GM18499 (cell line): ENCODE data around the gene RASA2.
"Not testable (repeated sequence)": the region's sequence is repeated elsewhere in the genome, so short reads cannot be mapped to it uniquely, and the experiment has no call there.

ENCODE experiments used
- ATAC-seq: cut with Tn5 transposase; IDR thresholded peaks from one replicate; pipeline ENCODE4 v1.9.1; 2021; ENCODE audit warnings: moderate number of reproducible peaks; ENCODE audit not compliant: insufficient read depth, unreplicated experiment

RASA2 gene

DNA sequence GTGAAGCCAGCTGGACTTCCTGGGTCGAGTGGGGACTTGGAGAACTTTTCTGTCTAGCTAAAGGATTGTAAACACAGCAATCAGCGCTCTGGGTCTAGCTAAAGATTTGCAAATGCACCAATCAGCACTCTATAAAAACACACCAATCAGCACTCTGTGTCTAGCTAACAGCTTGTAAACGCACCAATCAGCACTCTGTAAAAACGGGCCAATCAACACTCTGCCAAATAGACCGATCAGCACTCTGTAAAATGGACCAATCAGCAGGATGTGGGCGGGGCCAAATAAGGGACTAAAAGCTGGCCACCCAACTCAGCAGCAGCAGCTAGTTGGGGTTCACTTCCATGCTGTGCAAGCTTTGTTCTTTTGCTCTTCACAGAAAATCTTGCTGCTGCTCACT, 141.5 kb downstream of the RASA2 start:
- not testable (repeated sequence) for ATAC-seq

GRCh38 chr3:141628868-141629441, 142.1 kb downstream of the RASA2 start:
- ATAC-seq = not testable (repeated sequence)

GRCh38 chr3:141629976-141630375, 143.1 kb downstream of the RASA2 start:
- no peak for ATAC-seq

DNA sequence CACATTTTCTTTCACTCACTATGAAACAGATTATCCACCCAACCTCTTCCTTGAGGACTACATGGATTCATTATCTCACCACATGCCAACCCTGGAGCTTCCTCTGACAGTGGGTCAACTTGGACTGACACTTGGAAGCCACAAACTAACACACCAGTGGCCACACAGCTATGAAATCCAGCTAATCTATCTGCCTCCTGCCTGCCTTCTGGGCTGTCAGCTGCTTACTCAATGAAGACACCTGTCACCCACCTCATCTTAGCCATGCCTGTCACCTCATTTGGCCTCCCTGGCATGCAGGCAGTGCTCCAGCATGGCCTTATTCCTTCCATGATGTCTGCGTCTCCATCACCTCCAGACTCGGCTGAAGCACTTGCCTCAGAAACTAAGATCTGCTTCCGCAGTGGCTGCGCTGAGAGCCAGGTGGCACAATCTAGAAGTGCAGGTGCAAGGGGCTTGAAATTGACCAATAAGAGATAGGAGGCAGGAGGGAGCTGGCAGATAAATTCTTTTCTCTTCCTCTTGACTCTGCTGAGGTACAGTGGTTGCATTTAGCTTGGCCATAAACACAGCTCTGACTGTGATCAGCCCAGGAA, 146.1 kb downstream of the RASA2 start:
- no peak for ATAC-seq

- no peak for ATAC-seq
Measured at GRCh38 chr3:141642215-141642614, 155.4 kb downstream of the RASA2 start.

DNA sequence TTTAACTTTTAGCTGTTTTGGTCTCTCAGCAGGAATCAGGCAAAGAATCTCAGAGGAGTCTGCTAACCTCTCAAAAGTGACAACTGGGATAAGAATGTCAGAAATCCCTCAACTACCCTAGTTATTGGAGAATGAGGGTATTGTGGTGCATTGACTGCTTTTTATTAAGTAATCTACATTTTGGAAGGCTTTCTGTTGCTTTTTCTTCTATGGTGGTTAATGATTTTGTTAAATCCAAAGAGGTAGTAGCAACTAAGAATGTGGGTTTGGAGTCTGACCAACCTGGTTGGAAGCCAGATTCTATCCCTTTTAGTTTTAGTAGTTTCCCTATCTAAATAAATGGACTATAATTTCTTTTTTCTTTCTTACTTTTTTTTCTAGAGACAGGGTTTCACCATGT, 156.6 kb downstream of the RASA2 start:
- no peak for ATAC-seq

- ATAC-seq = no peak
Measured at GRCh38 chr3:141643796-141644195, 157.0 kb downstream of the RASA2 start.

DNA sequence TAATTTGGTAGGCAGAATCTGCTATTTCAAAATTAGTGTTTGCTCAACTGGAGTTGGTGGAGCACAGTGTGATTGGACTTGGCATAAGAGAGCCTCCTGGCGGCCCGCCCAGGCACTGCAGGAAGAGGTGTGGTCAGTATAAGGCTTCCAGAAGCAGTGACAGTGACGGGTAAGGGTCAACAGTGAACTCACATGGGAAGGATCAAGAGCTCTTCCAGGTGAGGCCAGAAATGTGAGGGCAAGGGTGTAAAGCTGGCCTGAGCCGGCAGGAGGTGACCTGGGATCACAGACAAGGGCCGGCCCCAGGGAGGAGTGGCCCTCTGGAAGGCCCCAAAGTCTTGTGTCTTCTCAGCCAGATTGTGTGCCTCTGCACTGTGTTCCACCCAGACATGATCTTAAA, 158.1 kb downstream of the RASA2 start:
- no peak for ATAC-seq

- no peak for ATAC-seq
Measured at GRCh38 chr3:141646760-141647561, 160.1 kb downstream of the RASA2 start.

DNA sequence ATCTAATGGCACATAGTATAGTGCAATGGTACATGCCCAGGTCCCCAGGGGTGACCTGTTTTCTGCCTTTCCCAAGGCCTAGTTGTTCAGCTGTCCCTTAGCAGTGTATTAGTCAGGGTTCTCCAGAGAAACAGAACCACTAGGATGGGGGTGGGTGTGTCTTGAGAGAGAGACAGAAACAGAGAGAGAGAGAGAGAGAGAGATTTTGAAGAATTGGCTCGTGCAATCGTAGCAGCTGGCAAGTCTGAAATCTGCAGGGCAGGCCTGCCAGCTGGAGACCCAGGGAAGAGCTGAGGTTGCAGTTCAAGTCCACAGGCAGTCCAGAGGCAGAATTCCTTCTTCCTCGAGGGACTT, 160.7 kb downstream of the RASA2 start:
- ATAC-seq = no peak

DNA sequence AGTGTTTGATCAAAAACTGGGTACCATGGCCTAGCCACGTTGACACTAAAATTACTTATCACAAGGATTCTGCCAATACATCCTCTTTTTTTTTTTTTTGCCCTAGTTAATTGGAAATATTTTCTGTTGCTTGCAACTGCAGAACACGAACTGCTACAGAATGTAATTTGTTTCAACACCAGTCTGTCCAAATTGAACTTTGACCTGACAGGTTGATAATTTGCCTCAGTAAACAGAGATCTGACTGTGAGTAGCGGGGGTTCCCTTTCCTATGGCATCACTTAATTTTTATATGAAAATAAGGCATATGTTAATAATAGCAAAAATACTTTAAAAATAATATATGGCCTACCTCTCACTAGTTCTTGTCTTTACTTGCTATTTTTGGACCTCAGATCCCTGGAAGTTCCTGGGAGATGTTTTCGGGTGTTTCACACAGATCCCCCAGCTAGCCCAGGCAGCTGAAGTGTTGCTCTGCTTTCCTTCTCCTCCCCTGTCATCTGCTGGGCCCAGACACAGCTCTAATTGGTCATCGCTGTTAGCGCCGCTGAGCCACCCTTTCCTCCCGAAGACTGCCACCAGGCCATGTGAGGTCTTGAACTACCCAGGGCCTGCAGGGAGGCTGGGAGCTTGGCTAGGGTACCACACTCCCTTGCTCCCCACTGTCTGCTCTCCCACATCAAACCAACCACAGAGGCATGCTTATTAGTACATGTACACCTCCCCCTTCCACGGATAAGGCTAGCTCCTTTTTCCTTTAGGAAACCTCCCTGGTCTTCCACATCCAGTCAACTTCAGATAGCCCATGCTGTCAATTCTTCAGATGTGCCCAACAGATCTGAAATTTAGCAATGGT, 161.5 kb downstream of the RASA2 start:
- no peak for ATAC-seq

GRCh38 chr3:141649871-141650270, 163.0 kb downstream of the RASA2 start:
- no peak for ATAC-seq

DNA sequence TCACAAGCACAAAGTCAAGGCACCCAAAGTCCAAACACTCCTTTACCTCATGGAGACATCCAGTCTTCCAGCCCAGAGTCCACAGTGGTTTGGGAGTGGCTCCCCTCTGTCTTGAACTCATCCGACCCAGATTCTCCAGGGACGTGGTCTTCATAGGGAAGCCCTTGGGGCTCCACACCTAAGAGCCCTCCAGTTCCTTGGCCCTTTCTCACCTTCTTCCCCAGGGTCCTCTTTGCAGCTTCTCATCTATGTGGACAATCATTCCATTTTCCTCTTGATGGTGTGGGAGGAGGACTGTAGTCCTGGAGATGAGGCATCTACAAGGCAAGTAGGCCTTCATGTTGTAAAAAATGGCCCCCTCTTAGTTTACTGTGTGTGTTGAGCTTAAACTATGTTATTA, 164.0 kb downstream of the RASA2 start:
- no peak for ATAC-seq

GRCh38 chr3:141651409-141651808, 164.6 kb downstream of the RASA2 start:
- no peak for ATAC-seq

GRCh38 chr3:141652349-141652748, 165.5 kb downstream of the RASA2 start:
- ATAC-seq = no peak

GRCh38 chr3:141653847-141654246, 167.0 kb downstream of the RASA2 start:
- no peak for ATAC-seq

GRCh38 chr3:141655801-141656200, 169.0 kb downstream of the RASA2 start:
- no peak for ATAC-seq

GRCh38 chr3:141656771-141657170, 169.9 kb downstream of the RASA2 start:
- no peak for ATAC-seq

DNA sequence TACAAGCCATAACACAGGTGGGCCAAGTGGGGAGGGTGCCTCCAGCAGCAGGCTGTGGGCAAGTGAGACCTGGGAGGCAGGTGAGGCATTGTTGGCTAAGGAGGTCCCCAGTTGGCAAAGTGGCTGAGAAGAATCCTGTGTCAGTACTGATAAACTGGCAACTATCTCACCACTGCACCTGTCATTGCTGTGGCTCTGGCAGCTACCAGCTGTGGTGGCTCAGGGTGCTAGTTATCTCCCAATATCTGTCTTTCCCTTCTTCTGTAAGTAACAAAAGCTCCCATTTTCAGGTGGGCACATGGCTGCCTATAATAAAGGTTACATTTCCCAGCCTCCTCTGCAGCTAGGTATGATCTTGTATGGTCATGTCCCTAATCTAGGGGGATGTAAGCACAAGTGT, 170.7 kb downstream of the RASA2 start:
- no peak for ATAC-seq

GRCh38 chr3:141659821-141660613, 173.2 kb downstream of the RASA2 start:
- ATAC-seq = no peak
